GM10847 (cell line): ENCODE measurements around the gene TTC34.

Experiments
- POLR2A ChIP-seq: IDR thresholded peaks from 2 replicates; pipeline ENCODE4 v1.6.1; 2011; ENCODE audit not compliant: insufficient read length; ENCODE audit errors: extremely low read depth

The TTC34 gene

GRCh38 chr1:2791027-2791760 lies 10.3 kb downstream of the TTC34 start:
- TF ChIP-seq POLR2A, result no peak

DNA sequence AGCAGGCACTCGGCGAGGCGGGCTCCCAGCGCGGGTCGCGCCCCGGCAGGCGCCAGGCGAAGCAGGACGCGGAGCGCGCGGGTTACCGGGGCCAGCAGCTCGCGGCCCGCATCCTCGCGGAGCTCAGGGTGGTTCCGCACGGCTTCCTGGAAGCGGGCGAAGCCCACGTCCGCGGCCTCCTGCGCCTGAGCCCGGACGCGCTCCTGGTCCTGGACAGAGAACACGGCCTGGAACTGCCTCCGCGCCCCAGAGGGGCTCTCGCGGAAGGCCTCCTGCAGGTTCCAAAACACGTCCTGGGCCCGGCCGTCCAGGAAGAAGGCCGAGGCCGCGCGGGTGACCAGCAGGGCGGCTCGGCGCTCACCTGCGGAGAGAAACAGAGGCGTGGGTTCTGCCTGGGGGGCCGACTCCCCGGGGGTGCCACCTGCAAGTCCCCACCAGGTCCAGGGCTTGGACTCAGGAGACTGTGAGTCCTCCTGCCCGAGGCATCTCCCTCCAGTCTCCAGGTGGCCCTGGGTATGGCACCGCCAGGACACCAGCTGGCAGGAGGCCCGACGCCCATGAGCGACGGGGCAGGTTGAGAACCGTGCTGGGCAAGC lies 11.4 kb downstream of the TTC34 start:
- no peak for TF ChIP-seq POLR2A

DNA sequence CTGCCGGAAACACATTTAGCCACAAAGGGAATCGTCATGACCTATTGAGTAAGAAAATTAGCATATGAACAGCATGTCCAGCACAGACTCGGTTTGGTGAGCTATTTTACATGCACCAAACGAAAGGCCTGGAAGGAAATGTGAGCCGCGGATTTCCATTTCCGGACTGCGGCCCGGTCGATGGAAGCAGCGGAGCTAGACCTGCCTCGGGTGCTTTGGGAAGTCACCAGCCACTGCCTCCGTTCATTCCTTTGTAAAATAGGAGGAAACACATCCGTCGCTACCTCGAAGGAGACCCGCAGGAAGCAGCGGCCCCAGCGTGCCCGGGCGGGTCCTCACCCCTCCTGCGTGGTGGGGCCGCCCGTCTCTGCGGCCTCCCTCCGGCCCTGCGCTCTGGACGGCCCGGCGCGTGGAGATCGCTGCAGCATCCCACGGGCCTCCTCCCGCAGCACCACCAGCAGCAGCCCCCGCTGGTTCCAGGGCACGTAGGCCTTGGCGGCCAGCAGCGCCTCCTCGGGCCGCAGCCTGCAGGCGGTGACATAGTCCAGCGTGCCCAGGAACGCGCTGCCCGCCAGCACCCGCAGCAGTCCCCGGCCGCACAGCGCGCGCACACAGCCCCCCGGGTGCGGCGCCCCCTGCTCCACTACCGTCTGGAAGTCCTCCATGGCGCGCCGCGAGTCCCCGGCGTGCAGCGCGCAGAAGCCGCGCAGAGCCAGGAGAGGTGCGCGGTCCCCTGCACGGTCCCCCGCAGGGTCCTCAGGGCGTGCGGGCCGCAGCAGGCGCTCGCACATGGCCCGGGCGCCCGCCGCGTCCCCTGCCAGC lies 12.1 kb downstream of the TTC34 start:
- TF ChIP-seq POLR2A, result no peak

DNA sequence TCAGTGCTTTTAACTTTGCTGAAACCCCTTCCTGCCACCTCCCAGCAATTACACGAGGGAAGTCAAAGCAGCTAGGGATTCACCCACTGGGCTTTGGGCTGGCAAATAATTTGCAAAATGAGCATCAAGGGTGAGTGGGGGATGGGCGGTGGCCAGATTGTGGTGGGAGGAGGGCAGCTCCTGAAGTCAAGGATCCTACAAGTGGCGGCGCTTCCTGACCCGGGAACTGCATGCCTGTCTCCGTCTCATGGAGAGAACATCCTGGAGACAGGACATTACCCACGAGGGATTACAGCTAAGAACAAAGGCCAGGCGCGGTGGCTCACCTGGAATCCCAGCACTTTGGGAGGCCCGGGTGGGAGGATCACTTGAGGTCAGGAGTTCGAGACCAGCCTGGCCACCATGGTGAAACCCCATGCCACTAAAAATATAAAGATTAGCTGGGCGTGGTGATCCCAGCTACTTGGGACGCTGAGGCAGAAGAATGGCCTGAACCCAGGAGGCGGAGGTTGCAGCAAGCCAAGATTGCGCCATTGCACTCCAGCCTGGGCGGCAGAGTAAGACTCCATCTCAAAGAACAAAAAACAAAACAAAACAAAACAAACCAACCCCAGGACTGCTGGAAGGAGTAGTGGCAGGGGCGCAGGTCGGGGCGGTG lies 12.9 kb downstream of the TTC34 start:
- TF ChIP-seq POLR2A, result no peak

GRCh38 chr1:2787163-2787911 lies 14.2 kb downstream of the TTC34 start:
- TF ChIP-seq POLR2A, result no peak

GRCh38 chr1:2786329-2787162 lies 14.9 kb downstream of the TTC34 start:
- TF ChIP-seq POLR2A, result no peak

DNA sequence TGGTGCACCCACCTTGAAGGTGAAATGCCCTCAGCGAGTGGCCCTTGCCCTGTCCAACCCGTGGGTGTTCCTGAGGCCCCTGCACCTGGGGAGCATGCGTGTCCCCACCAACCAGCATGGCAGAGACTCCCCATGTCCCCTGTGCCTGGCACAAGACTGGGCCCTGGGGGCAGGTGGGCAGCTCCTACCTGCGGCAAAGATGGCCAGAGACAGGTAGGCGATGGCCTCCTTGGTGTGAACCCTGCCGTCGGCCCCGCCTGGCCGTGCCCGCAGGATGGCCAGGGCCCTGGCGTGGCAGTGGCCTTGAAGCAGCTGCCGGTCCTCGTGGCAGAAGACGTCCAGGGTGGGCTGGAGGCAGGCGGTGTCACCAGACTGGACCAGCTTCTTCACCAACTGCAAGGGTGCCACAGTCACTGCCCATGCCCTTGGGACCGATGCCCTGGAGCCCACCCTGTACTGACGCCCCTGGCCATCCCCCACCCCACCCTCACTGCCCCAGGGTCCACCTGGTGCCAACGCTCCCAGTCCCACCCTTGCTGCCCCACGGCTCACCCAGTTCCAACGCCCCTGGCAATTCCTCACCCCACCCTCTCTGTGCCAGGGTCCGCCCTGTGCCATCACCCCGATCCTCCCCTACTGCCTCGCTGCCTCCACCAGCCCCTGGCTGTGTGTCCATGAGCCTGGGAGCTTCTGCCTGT lies 15.7 kb downstream of the TTC34 start:
- TF ChIP-seq POLR2A, result no peak

- TF ChIP-seq POLR2A, result no peak
Observed at GRCh38 chr1:2784854-2785630, 16.5 kb downstream of the TTC34 start.

DNA sequence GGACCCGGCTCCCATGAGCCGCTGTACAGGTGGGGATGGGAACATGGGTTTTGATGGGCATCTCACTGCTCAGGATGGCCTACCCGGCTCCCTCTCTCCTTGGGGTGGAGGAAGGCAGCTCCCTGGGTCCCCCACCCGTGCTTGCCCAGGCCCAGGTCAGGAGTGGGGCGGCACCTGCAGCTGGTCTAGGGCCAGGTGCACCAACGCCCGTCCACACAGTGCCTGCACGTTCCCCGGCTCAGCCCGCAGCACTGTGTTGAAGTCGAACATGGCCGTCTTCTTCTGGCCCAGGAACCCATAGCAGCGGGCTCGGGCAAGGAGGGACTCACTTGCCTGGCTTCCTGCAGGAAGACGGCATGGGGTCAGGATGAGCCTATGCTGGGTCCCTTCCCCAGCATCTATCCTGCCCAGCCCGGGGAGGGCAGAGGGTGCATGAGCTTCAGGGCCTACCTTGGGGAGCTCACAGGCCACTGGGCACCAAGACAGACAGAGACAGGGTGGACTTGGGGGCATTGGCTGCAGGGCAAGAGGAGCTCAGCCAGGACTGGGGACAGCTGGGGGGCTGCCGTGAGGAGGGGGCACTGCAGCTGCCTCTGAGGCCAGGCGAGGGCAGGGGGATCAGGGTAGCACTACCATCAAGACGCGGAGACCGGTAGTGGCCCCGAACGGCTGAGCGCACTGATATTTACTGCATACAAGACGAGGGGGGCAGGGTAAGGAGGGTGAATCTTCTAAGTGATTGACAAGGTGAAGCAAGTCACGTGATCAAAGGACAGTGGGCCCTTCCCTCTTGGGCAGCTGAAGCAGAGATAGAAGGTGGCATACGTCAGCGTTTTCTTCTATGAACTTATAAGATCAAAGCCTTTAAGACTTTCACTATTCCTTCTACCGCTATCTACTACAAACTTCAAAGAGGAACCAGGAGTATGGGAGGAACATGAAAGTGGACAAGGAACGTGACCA lies 17.8 kb downstream of the TTC34 start:
- TF ChIP-seq POLR2A, result no peak

DNA sequence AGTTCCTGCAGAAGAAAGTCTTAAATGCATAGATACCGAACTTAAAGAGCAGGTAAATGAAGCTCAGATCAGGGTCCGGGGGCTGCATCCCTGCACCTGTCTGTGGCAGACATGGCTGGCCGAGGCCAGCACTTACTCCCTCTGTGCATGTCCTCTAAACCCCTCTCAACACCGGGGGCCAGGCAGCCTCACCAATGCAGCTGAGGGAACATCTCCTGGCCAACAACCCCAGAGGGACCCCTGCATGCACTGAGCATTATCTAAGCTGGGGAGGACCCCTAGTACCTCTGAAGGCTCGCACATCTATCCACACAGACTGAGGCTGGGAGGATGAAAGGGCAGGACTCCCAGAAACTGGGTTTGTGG lies 18.4 kb downstream of the TTC34 start:
- no peak for TF ChIP-seq POLR2A

DNA sequence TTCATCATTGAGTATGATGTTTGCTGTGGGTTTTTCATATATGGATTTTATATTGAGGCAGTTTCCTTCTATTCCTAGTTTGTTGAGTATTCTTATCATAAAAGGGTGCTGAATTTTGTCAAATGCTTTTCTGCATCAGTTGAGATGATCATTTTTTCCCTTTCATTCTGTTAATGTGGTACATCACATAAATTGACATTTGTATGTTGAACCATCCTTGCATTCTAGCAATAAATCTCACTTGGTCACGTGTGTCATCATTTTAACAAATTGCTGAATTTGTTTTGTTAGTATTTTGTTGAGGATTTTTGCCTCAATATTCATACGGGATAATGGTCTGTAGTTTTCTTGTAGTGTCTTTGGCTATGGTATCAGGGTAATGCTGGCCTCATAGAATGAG lies 19.9 kb downstream of the TTC34 start:
- no peak for TF ChIP-seq POLR2A

DNA sequence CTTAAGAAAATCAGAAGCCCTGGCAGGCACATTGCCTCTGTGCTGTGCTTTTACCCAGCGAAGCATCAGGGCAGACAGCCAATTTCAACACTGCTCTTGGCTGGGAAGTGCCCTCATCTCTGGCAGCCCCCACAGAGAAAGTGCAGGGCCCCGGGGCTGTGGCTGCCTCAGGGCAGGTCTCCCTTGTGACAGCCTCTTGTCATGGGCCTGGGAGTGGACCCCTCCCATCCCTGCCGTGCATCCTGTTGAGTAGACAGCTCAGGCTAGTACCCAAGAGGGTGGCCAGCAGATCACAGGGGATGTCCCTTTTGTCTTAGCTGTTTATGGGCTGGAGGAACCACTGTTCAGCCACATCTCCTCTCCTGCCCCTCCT lies 23.3 kb downstream of the TTC34 start:
- TF ChIP-seq POLR2A, result no peak
